ENCODE results near the gene CSGALNACT2.
"Not testable (repeated sequence)": the region's sequence is repeated elsewhere in the genome, so short reads cannot be mapped to it uniquely, and the experiment has no call there.

The CSGALNACT2 gene, protein sequence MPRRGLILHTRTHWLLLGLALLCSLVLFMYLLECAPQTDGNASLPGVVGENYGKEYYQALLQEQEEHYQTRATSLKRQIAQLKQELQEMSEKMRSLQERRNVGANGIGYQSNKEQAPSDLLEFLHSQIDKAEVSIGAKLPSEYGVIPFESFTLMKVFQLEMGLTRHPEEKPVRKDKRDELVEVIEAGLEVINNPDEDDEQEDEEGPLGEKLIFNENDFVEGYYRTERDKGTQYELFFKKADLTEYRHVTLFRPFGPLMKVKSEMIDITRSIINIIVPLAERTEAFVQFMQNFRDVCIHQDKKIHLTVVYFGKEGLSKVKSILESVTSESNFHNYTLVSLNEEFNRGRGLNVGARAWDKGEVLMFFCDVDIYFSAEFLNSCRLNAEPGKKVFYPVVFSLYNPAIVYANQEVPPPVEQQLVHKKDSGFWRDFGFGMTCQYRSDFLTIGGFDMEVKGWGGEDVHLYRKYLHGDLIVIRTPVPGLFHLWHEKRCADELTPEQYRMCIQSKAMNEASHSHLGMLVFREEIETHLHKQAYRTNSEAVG

DNA sequence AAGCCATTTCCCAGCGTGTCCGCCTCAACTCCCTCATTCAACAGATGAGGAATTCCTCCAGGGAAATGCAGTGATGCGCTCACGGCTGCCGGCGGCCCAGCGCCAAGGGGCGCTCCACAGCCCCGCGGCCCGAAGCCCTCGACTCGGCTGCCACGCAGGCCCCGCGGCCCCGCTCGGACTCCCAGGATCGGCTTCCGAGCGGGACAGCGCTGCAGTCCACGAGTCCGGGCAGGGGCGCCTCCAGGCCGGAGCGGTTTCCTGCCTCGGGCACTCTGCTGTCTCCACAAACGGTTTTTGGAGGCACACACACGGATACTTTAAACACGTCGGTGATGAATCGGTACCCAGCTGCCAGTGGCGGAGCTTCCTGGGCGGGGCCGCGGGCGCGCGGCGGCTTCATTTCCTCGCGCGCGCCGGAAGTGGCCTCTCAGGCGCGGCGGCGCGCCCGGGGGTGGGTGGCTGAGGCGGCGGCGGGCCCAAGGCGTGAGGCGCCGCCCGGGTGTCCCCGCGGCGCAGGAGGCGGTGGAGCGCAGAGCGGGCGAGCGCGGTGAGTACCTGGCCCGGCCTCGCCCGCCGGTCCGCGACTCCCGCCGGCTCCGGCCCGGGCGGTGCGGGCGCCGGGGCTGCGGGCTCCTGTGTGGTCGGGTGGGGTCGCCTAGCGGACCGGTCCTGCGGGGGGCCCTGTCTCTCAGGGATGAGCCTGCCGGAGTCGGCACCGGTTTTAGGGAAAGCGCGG is at the start of gene CSGALNACT2:
TSS of gene CSGALNACT2 (plus strand) at position 425 of the 736 bp plus-strand sequence. CDS start 16,705 bp downstream, outside the sequence.
- DNase-seq = peak; percentile 81 to 89

DNA sequence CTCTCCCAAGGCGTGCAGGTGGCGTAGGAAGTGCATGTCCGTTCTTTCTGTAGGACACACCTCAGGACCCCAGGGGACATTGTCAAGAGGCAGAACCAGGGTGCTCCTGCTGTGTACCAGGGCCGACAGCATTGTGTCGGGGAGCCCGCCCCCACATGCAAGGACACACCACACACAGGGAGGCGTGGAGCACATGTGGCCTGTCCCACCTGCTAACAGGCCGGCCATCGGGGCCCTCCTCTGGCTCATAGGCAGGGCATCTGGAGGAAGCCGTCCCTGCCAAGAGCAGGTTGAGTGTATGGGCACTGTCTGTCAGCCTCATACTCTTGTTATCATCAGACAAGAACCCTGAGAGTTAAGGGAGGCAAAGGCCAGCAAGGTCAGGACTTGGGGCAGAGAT is 48.7 kb upstream of the CSGALNACT2 start:
- DNase-seq = no peak

DNA sequence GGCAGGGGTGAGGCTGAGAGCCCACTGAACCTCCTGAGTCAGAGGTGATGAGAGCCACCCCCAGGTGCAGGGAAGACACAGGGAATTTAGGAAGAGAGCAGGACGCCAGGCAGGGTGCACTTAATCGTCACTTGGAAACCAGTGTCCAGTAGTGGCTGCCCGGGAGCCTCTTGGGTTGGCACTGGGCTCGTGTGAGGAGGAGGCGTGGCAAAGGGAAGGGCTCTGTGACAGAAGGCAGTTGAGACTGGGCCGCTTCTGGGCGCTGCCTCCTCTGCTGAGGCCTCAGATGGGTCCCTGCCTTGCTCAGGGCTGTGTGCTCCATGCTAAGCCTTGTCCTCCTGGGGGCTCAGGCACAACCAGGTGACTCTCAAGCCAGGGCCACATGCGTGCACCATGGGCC is 48.1 kb upstream of the CSGALNACT2 start:
- DNase-seq = no peak

DNA sequence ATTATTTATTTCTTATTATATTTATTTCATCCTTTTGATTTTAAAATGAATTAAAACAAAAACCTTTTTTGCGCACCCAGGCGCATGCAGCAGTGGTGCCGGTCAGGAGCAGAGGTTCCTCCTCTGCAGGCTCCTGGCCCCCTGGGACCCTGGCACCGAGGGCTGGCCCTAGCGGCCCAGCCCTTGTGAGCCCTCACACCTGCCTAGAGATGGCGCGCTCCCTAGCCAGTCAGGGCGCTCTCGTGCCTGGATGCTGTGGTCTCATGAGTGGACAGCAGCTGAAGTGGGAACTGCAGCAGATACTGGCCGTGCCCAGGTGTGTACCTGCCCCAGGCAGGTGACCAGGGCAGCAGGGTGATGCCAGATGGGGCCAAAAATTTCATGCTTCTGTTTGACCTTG is 47.6 kb upstream of the CSGALNACT2 start:
- DNase-seq = no peak

GRCh38 chr10:43091846-43092245 is 46.4 kb upstream of the CSGALNACT2 start:
- peak; percentile 73 to 79 for DNase-seq

- DNase-seq = no peak
Measured at GRCh38 chr10:43093423-43094076, 44.7 kb upstream of the CSGALNACT2 start.

DNA sequence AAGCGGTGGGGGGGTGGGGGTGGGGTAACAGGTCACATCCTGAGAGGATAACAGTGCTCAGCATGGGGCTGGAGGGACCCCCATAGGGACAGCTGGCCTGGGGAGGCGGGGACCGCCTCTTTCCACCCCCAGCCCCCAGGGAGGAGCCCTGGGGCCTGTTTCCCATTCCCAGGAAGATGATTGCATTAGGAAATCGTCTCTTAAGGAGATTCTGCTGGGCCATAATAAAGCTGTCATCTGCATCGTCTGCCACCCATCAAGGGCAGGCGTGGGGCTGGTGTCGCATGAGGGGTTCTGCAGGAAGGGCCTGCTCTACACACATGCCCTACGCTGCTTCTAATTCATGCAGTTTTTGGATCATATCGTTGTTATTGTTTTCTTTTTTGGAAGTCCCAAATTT is 44.2 kb upstream of the CSGALNACT2 start:
- no peak for DNase-seq

GRCh38 chr10:43099339-43099738 is 38.9 kb upstream of the CSGALNACT2 start:
- not testable (repeated sequence) for DNase-seq

DNA sequence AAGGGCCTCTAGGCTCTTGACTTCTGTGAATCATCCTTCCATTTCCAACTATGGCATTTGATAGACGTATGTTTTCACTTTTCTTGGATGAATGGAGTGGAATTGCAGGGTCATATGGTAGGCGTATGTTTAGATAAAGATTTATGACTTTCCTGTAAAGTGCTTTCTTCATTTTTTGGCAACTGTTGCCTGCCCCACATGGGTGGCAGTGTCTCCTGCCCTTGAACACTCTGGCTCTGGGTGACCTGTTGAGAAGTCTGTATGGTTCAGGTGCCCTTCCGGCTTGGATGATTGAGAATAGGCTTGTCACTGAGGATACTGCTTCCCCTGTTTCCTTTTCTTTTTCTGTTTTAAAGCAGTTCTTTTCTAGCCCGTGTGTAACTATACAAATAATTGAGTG is 38.3 kb upstream of the CSGALNACT2 start:
- no peak for DNase-seq

DNA sequence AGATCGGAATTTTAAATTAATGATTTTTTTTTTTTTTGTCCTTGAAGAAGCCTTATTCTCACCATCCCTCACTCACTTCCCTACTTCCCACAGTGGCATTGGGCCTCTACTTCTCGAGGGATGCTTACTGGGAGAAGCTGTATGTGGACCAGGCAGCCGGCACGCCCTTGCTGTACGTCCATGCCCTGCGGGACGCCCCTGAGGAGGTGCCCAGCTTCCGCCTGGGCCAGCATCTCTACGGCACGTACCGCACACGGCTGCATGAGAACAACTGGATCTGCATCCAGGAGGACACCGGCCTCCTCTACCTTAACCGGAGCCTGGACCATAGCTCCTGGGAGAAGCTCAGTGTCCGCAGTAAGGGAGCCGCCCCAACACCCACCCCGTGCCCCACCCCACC is 37.9 kb upstream of the CSGALNACT2 start:
- DNase-seq = no peak

DNA sequence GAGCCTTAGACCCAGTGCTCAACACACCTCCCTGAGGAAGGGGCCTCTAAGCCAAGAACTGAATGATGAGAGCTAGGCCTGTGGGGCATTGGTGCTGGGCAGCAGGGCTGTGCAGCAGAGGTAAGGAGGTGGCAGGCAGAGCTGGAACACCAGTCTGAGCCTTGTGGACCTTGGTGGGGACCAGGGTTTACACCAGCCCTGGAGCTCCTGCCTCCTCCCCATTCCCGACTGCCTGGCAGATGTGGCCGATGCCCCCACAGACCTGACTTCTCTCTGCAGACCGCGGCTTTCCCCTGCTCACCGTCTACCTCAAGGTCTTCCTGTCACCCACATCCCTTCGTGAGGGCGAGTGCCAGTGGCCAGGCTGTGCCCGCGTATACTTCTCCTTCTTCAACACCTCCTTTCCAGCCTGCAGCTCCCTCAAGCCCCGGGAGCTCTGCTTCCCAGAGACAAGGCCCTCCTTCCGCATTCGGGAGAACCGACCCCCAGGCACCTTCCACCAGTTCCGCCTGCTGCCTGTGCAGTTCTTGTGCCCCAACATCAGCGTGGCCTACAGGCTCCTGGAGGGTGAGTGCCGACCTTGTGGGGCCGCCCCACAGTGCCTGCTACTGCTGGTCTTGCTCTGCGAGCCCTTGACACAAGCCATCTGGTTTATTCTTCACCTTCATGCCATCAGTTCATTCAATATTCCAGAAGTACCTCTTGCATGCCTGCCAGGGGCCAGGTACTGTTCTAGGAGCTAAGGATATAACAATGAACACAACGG is 36.0 kb upstream of the CSGALNACT2 start:
- no peak for DNase-seq

DNA sequence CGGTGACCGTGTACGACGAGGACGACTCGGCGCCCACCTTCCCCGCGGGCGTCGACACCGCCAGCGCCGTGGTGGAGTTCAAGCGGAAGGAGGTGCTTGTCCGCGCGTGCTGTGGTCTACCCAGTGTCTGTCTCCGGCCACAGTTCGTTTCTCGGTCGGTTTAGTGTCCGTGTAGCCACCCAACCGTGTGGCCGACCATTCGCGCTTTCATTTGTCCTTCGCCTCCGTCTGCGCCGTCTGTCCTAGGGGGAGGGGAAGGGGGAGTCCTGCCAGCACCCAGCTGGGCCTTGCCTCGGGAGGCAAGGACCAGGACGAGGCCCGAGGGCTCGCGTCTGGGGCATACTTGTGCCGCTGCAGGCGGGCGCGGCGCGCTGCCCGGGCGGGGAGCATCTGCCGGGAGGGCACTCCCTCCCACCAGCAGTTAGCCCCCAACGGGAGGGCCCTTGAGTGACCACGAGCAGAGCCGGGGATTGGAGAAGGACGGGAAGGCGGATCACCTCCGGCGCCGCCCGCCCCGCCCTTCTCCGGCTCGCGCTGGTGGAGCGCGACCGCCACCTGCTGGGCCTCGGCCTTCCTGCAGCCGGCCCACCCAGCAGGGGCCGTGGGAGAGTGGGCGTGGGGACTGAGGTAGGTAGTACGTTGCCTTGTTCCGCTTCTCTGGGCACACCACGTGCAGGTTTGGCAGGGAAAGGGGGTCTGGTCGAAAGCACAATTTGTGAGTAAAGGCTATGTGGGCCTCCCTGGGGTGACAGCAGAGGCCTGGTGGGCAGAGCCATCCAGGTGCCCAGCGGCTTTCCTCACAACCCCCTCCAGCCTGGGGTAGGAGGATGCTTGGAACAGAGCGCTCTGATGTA is 32.9 kb upstream of the CSGALNACT2 start:
- DNase-seq = peak; percentile 64 to 85

DNA sequence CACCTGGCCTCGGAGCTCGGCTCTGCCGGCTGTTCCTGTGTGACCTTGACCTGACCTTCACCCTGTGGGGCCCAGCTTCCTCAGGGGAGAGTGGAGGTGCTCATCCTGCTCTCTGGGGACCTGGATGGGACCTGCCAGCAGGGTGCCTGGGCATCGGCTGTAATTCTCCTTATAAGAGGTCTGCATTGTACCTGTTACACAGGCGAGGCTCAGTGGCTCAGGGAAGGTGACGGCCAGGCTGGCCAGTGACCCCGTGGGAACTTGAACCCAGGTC is 32.4 kb upstream of the CSGALNACT2 start:
- no peak for DNase-seq

- DNase-seq = no peak
Measured at GRCh38 chr10:43106256-43107091, 31.8 kb upstream of the CSGALNACT2 start.

GRCh38 chr10:43108951-43109350 is 29.3 kb upstream of the CSGALNACT2 start:
- DNase-seq = no peak

- no peak for DNase-seq
Measured at GRCh38 chr10:43109671-43110249, 28.5 kb upstream of the CSGALNACT2 start.

- peak; percentile 31 to 46 for DNase-seq
Measured at GRCh38 chr10:43110338-43111071, 27.7 kb upstream of the CSGALNACT2 start.

DNA sequence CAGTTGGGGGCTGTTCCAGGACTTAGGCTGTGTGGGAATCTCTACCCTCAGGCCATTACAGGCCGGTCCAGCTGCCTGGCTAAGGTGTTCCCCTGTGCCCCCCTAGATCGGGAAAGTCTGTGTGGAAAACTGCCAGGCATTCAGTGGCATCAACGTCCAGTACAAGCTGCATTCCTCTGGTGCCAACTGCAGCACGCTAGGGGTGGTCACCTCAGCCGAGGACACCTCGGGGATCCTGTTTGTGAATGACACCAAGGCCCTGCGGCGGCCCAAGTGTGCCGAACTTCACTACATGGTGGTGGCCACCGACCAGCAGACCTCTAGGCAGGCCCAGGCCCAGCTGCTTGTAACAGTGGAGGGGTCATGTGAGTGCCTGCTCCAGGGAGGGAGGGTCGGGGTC is 27.1 kb upstream of the CSGALNACT2 start:
- DNase-seq = no peak

DNA sequence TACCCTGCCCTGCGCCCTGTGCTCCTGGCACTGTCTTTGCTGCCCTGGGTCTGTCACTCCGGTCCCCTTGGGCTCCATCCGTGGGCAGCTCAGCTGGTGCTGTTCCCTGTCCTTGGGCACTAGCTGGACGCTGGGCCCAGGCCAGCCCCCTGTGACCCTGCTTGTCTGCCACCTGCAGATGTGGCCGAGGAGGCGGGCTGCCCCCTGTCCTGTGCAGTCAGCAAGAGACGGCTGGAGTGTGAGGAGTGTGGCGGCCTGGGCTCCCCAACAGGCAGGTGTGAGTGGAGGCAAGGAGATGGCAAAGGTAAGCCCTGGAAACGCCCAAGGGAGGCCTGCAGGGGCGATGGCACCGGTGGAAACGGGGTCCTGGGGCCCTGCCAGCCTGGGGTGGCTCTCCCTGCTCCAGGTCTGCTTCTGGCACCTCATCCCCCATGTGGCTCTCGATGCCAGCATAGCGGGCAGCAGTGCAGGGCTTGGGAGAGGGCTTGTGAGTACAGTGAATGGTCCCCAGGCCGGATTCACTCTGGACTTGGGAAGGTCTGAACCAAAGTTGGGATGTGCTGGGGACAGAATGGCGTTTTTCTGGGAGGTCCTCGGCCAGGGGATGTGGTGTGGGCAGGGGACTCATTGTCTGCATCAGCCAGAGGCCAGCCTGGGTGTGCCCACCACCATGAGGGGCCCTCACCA is 26.2 kb upstream of the CSGALNACT2 start:
- no peak for DNase-seq

Measured in inflammatory macrophage treated with lipopolysaccharide for 1 hour (primary cell).